A549 (cell line): ENCODE measurements around the gene NIPBL. TPM values are rescaled to one million over a fixed set of nuclear protein-coding genes. Genes with fewer than 3 reads are reported as not detected.
"Not testable (repeated sequence)": the region's sequence is repeated elsewhere in the genome, so short reads cannot be mapped to it uniquely, and the experiment has no call there.

Experiments
- ATAC-seq, 2 experiments: fragments of 200-7000 bp in 1 of 2; fragments of >200 bp in 1 of 2; cut with Nextera tagmentation in 1 of 2; cut with Tn5 transposase in 1 of 2; 3 replicates each; pipeline versions ENCODE4 v1.8.0 to v1.9.1; 2018 to 2020; ENCODE audit warnings: mild to moderate bottlenecking in 1 of 2, moderate library complexity in 1 of 2
- CTCF ChIA-PET: fragments of 300-600 bp; sonication (Branson Sonifier 250); formaldehyde crosslinking; extraction: SDS; loops from one replicate; lab custom pipeline; 2021; ENCODE audit warnings: antibody characterized with exemption, inconsistent platforms; lab: Yijun Ruan, JAX
- POLR2A ChIA-PET: fragments of 350-600 bp; formaldehyde crosslinking; extraction: SDS; loops from one replicate; lab custom pipeline; 2021; ENCODE audit warnings: antibody characterized with exemption, inconsistent platforms; lab: Yijun Ruan, JAX
- DNase-seq, 2 experiments: peaks; one replicate each; pipeline versions ENCODE4 v3.0.0 to v3.0.0-alpha.2; 2011 to 2016; ENCODE audit warnings: low read depth in 1 of 2, low spot score in 1 of 2
- FAIRE-seq: peaks from 2 replicates; lab custom pipeline; 2011; peaks lifted over from hg19 to GRCh38; lab: Jason Lieb, UNC
- H3K27ac ChIP-seq, 2 experiments: fragments of >200 bp; sonication (Bioruptor Twin); formaldehyde crosslinking; 3 replicates each; pipeline ENCODE4 v1.5.1; 2016 to 2017
- H3K4me1 ChIP-seq: fragments of >200 bp; sonication (Bioruptor Twin); formaldehyde crosslinking; 3 replicates; pipeline ENCODE4 v1.6.1; 2016
- H3K4me2 ChIP-seq: fragments of >200 bp; sonication (Bioruptor Twin); formaldehyde crosslinking; 3 replicates; pipeline ENCODE4 v1.6.1; 2016
- H3K4me3 ChIP-seq: fragments of >200 bp; sonication (Bioruptor Twin); formaldehyde crosslinking; 3 replicates; pipeline ENCODE4 v1.5.1; 2016
- H3K9me3 ChIP-seq: fragments of >200 bp; sonication (Bioruptor Twin); formaldehyde crosslinking; 3 replicates; pipeline ENCODE4 v1.6.1; 2016
- ATOH8 ChIP-seq: fragments of 250-450 bp; sonication (Bioruptor Pico); IDR thresholded peaks from 2 replicates; pipeline ENCODE4 v1.5.0; 2020; ENCODE audit warnings: low read depth, mild to moderate bottlenecking, moderate library complexity
- BHLHE40 ChIP-seq: IDR thresholded peaks from 2 replicates; pipeline ENCODE4 v1.6.1; 2012; ENCODE audit warnings: low read depth, low read length, inconsistent platforms
- CHD2 ChIP-seq: fragments of 150-350 bp; IDR thresholded peaks from 2 replicates; pipeline ENCODE4 v1.6.1; 2014; ENCODE audit warnings: low read length; ENCODE audit not compliant: partially characterized antibody
- CTCF ChIP-seq: fragments of >200 bp; sonication (Bioruptor Twin); formaldehyde crosslinking; IDR thresholded peaks from 3 replicates; pipeline ENCODE4 v1.5.1; 2016
- GATA3 ChIP-seq: IDR thresholded peaks from 2 replicates; pipeline ENCODE4 v1.6.1; 2012; ENCODE audit warnings: borderline replicate concordance
- HES2 ChIP-seq: fragments of >200 bp; sonication (Bioruptor Twin); formaldehyde crosslinking; IDR thresholded peaks from 2 replicates; pipeline ENCODE4 v1.6.1; 2016
- HEYL ChIP-seq: fragments of 250-450 bp; sonication (Bioruptor Pico); IDR thresholded peaks from 2 replicates; pipeline ENCODE4 v1.8.0; 2021; ENCODE audit warnings: mild to moderate bottlenecking, moderate library complexity
- KDM5A ChIP-seq: fragments of 200-600 bp; sonication (generic); IDR thresholded peaks from 2 replicates; pipeline ENCODE4 v1.6.1; 2016; ENCODE audit warnings: antibody characterized with exemption, mild to moderate bottlenecking
- MAX ChIP-seq: IDR thresholded peaks from 2 replicates; pipeline ENCODE4 v1.6.1; 2012
- NR3C1 ChIP-seq: fragments of >200 bp; sonication (Bioruptor Twin); formaldehyde crosslinking; IDR thresholded peaks from 3 replicates; pipeline ENCODE4 v1.6.1; 2017
- PBX3 ChIP-seq: IDR thresholded peaks from 2 replicates; pipeline ENCODE4 v1.6.1; 2012
- POLR2A ChIP-seq: IDR thresholded peaks from 2 replicates; pipeline ENCODE4 v1.6.1; 2012; ENCODE audit warnings: mild to moderate bottlenecking, low read length
- RAD21 ChIP-seq, 2 experiments: fragments of >200 bp in 1 of 2; sonication (Bioruptor Twin) in 1 of 2; formaldehyde crosslinking in 1 of 2; IDR thresholded peaks in 1 of 2; conservative IDR thresholded peaks in 1 of 2; 2 replicates in 1 of 2; 3 replicates in 1 of 2; pipeline ENCODE4 v1.6.1; 2012 to 2018; ENCODE audit warnings: inconsistent platforms in 1 of 2
- SMC3 ChIP-seq: fragments of >200 bp; sonication (Bioruptor Twin); formaldehyde crosslinking; IDR thresholded peaks from 3 replicates; pipeline ENCODE4 v1.6.1; 2018; ENCODE audit warnings: inconsistent platforms
- TFCP2L1 ChIP-seq: fragments of 250-450 bp; sonication (Bioruptor Pico); IDR thresholded peaks from 2 replicates; pipeline ENCODE4 v1.5.0; 2021; ENCODE audit warnings: mild to moderate bottlenecking
- ZFP36 ChIP-seq: fragments of 450-650 bp; IDR thresholded peaks from 2 replicates; pipeline ENCODE4 v1.6.1; 2014; ENCODE audit warnings: borderline replicate concordance; ENCODE audit not compliant: partially characterized antibody
- ZSCAN20 ChIP-seq: fragments of 250-450 bp; sonication (Bioruptor Pico); IDR thresholded peaks from 2 replicates; pipeline ENCODE4 v1.8.0; 2022; ENCODE audit warnings: mild to moderate bottlenecking, moderate library complexity
- WGBS: methylation state at CpG from one replicate; pipeline ENCODE4 v1.1.6; 2017; ENCODE audit errors: missing lambda C conversion rate; 5-methylcytosine and 5-hydroxymethylcytosine counted together
- polyA plus RNA-seq, 4 experiments: library from polyadenylated mRNA; depleted of rRNA in 3 of 4; stranded (reverse); fragments of >200 nt; fragmentation: RNase III in 1 of 4; extraction: RNeasy Plus Mini Kit Qiagen cat#74134 plus additional on column Dnase treatment in 1 of 4; gene quantifications; 2 replicates in 3 of 4; 3 replicates in 1 of 4; pipeline ENCODE4 v1.2.3, GENCODE V29; 2011 to 2017

The NIPBL gene
- polyA plus RNA-seq, 2 of the 4 experiments (the other 2 are of a cell fraction): 12.4 to 33.4 TPM

- TF ChIP-seq GATA3 (no peak), HES2 (no peak), BHLHE40 (no peak), CHD2 (no peak), PBX3 (no peak), ZSCAN20 (CRISPR knock-in tag) (no peak)
- TF ChIP-seq, all 56 proteins: peak for 0
- peaks cover 7% of the 10 kb centered on the region; the same call in 2 of the 3 replicates for H3K4me1 ChIP-seq
- ChIA-PET POLR2A (no interaction called here), CTCF (interaction anchor here (0.6 to 2.6 kb wide), 15 partner anchors 18 to 960 kb away, joined by 3 to 13 read pairs (median 4); no protein-coding TSS in a partner anchor)
- DNase-seq: no peak
- ATAC-seq: no peak
- H3K4me2 ChIP-seq: no peak overlapping the region
- 44% methylated on average over 6 of the region's 6 CpGs for WGBS
- no peak for FAIRE-seq
- H3K9me3 ChIP-seq: no peaks in the 10 kb centered on the region
- no peak overlapping the region for H3K27ac ChIP-seq
- H3K4me3 ChIP-seq: no peak overlapping the region
These were observed 128.7 kb downstream of the NIPBL start for GRCh38 chr5:37005252-37005651.

- DNase-seq (peak; percentile 10 to 31), FAIRE-seq (peak; percentile 94)
- peaks cover 7% of the 10 kb centered on the region; the same call in 2 of the 3 replicates for H3K4me1 ChIP-seq
- no peaks in the 10 kb centered on the region for H3K9me3 ChIP-seq
- no peak overlapping the region for H3K4me3 ChIP-seq
- H3K4me2 ChIP-seq: no peak overlapping the region
- TF ChIP-seq MAX (no peak), KDM5A (no peak), CTCF (peak; percentile 72), RAD21 (conservative IDR thresholded peaks at IDR 0.05 in 1 of 2, IDR thresholded peaks at IDR 0.05 in 1 of 2) (peak; percentile 61 to 65), SMC3 (peak; percentile 61; the same call in 2 of the 3 replicates), TFCP2L1 (no peak), NR3C1 (no peak), POLR2A (no peak), ZFP36 (no peak), CHD2 (no peak), HEYL (CRISPR knock-in tag) (no peak), ATOH8 (CRISPR knock-in tag) (no peak)
- TF ChIP-seq, all 56 proteins: peak for 3
- ChIA-PET POLR2A (no interaction called here), CTCF (interaction anchor here (0.6 to 2.6 kb wide), 15 partner anchors 18 to 291 kb away, joined by 3 to 13 read pairs (median 4); no protein-coding TSS in a partner anchor)
- peak in 1 of 2 experiments; percentile 67; a peak in 3 of 6 replicates for ATAC-seq
- WGBS: 37% methylated on average over 5 of the region's 5 CpGs
- no peak overlapping the region for H3K27ac ChIP-seq
These were observed 129.5 kb downstream of the NIPBL start for GRCh38 chr5:37005946-37006540.

DNA sequence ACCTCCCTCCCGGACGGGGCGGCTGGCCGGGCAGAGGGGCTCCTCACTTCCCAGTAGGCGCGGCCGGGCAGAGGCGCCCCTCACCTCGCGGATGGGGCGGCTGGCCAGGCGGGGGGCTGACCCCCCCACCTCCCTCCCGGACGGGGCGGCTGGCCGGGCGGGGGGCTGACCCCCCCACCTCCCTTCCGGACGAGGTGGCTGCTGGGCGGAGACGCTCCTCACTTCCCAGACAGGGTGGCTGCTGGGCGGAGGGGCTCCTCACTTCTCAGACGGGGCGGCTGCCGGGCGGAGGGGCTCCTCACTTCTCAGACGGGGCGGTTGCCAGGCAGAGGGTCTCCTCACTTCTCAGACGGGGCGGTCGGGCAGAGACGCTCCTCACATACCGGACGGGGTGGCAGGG is 136.6 kb downstream of the NIPBL start:
- 96% methylated on average over 11 of the region's 34 CpGs for WGBS
- H3K27ac ChIP-seq, H3K4me3 ChIP-seq, H3K4me2 ChIP-seq, H3K9me3 ChIP-seq, FAIRE-seq, ATAC-seq, CTCF ChIA-PET, DNase-seq, POLR2A ChIA-PET: not testable (repeated sequence)
- H3K4me1 ChIP-seq: peaks cover 12% of the 10 kb centered on the region; the same call in 2 of the 3 replicates
